Esophagus mucosa (tissue), 1 donor: ENCODE data around the gene HNRNPA2B1. TPM values are rescaled to one million over a fixed set of nuclear protein-coding genes. Genes with fewer than 3 reads are reported as not detected.
"Not testable (repeated sequence)": the region's sequence is repeated elsewhere in the genome, so short reads cannot be mapped to it uniquely, and the experiment has no call there.

Source experiments
- ATAC-seq: fragments of 200-7000 bp; cut with Tn5 transposase; one replicate; pipeline ENCODE4 v1.9.1; 2020
- total RNA-seq: library from RNA; stranded (reverse); gene quantifications from one replicate; pipeline ENCODE4 v1.2.4, GENCODE V29; 2023
- donor health status: DM: yes; HTN: yes; CAD: no.

Gene HNRNPA2B1
- total RNA-seq, 1 donor from 2014 or later: 231 TPM

DNA sequence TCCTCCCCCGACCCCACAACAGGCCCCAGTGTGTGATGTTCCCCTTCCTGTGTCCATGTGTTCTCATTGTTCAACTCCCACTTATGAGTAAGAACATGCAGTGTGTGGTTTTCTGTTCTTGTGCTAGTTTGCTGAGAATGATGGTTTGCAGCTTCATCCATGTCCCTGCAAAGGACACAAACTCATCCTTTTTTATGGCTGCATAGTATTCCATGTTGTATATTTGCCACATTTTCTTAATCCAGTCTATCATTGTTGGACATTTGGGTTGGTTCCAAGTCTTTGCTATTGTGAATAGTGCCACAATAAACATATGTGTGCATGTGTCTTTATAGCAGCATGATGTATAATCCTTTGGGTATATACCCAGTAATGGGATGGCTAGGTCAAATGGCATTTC is 36.7 kb downstream of the HNRNPA2B1 start:
- ATAC-seq: not testable (repeated sequence)

DNA sequence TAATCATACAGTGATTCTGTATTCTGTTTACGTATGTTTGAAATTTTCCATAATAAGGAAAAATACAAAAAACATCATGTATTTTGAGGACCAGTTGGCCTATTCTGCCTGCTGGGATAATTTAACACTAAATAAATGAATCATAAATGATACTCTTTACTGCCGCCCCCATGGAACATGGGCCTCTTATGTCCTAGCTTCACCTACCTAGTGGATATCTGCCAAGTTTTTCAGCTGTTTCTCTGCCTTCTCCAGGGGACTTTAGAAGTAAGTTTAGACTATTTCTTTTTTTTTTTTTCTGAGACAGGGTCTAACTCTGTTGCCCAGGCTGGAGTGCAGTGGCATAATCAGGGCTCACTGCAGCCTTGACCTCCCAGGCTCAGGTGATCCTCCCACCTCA is 38.1 kb downstream of the HNRNPA2B1 start:
- ATAC-seq: no peak

DNA sequence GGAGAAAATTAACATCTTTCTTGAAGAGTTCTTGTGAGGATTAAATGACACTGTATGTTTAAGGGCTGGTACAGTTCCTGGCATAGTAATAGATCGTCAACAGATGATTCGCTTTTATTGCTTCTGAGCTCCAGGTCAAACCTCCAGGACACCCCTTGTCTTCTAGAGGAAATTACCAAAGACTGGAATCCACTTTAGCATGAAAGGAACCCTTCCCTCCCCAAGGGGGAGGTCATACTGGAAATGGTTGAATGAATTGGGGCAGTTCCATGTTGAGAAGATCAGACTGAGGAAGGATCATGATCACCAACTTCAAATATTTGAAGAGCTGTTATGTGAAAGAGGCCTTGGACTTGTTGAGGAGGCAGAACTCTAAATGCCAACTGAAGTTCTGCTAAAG is 39.6 kb downstream of the HNRNPA2B1 start:
- no peak for ATAC-seq

DNA sequence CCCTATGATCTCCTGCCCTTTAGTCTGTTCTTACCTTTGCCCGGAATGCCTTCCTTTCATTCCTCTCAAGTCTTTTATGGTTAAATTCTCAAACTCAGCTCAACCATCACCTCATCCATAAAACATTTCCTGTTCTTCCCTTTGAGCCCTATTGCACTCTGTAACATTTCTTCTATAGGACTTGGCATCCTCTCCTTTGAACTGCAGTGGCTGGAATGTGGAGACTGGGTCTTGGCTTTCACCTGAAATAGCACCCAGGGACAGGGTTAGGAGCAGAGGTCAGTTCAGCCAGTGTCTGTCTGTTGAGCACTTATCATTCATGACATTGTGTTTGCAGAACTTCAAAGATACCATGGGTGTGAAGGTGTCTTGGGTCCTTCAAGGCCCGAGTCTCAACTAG is 41.3 kb downstream of the HNRNPA2B1 start:
- no peak for ATAC-seq

DNA sequence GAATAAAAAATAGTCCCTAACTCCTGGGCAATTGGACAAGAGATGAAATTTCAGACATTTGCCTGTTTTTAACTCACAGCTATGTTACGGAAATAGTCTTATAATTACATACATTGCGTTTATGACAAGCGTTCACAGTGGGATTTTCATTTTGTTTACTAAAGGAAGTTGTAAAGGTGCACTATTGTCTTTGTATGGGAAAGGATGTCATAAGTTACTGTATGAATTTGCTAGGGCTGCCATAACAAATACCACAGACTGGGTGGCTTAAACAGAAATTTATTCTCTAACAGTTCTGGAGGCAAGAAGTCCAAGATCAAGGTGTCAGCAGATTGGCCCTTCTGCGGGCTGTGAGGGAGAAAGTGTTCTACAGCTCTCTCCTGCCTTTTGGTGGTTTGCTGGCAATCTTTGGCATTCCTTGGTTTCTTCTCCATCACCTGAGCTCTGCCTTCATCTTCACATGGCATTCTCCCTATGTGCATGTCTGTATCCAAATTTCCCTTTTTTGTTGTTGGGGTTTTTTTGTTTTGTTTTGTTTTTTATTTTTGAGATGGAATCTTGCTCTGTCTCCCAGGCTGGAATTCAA is 42.9 kb downstream of the HNRNPA2B1 start:
- no peak for ATAC-seq

DNA sequence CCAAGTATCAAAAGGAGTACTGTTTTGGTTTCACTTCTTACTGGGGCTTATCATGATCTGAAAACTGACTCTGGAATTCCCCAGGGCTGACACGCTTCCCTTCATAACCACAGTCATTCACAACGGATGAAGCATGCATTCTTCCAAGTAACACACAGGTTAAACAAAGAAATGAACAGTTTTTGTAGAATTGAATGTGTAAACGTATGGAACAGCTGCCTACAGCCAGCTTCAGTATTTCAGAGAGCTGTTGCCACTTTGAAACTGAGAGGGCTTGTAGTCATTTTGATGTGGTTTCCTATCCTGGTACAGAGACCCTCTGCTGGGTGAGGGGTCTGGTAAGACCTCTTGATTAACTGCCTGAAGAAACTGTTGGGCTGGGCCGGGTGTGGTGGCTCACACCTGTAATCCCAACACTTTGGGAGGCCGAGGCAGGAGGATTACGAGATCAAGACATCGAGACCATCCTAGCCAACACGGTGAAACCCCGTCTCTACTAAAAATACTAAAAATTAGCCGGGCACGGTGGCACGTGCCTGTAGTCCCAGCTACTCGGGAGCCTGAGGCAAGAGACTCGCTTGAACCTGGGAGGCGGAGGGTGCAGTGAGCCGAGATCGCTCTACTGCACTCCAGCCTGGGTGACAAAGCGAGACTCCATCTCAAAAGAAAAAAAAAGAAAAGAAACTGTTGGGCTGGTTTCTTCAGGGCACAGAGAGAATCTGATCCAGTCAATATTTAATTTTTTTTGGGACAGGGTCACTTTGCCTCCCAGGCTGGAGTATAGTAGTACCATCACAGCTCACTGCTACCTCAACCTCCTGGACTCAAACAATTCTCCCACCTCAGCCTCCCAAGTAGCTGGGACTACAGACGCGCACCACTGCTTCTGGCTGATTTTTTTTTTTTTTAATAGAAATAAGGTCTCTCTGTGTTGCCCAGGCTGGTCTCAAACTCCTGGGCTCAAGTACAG is 43.8 kb downstream of the HNRNPA2B1 start:
- no peak for ATAC-seq

DNA sequence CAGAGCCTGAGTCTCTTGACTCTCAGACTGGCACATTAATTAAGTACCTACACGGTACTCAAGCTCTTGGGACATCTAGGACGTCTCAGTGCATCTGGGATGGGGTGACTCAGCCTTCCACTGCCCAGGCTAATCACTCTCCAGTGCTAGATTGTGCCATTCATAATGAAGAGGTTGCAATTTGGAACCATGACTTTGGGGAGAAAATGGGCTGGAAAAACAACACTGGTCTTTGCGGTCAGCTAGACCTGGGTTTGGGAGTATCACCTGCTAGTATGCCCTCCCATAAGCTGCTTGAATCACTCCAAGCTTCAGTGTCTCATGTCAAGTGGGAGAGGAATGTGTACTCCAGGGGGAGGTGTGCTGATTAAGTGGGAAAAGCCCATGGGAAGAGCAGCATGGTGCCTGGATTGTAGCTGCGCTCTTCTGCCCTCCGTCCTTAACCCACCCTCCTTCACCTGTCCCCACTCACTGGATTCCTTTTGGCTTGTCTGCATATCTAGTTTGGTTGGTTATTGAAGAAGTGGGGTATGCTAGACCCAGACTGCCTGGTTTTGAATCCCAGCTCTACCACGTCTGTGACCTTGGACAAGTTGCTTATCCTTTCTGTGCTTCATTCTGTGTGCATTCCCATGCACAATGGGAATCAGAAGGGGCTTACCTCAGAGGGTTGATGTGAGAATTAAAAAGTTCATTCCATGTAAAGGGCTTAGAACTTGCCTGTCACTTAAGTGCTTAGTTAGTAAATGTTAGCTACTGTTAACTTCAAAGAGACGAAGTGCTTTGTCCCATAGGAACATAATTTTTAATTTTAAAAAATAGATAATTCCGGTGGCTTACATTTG is 44.8 kb downstream of the HNRNPA2B1 start:
- peak; percentile 32 for ATAC-seq

DNA sequence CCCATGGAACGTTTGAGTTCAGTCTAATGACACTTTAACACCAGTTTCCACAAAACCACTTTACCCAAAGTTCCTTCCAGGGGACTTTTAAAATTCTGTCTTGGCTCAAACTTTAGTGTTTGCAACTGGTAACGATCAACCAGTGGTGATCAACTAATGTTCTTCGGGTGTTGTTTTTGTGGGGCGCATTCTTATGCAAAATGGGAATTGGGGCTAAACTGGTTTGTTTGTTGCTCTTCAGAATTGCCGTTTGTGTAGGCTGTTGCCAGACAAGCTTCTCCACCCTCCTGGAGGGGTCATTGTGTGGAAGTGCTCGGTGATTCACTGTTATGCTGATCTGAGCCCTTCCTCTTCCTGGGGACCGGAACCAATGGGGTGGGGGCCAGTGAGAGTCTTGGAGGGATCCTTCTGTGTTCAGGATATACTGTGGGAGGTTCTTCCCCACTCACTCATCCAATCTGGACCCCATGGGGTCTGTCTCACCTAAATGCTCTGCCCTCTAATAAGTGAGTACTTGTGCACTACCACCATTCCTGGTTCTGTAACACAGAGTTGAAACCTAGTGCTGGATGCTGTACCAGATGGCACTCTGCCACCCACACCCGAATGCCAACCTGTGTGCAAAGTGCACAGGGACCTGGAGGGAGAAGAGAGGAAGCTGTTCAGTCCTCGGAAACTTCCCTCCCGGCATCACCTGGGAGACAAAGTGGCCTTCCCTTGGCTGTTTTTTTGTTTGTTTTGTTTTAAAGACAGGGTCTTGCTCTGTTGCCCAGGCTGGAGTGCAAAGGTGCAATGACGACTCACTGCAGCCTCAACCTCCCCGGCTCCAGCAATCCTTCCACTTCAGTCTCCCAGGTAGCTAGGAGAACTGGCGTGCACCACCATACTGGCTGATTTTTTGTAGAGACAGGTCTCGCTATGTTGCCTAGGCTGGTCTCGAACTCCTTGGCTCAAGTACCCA is 46.4 kb downstream of the HNRNPA2B1 start:
- ATAC-seq: peak; percentile 55

DNA sequence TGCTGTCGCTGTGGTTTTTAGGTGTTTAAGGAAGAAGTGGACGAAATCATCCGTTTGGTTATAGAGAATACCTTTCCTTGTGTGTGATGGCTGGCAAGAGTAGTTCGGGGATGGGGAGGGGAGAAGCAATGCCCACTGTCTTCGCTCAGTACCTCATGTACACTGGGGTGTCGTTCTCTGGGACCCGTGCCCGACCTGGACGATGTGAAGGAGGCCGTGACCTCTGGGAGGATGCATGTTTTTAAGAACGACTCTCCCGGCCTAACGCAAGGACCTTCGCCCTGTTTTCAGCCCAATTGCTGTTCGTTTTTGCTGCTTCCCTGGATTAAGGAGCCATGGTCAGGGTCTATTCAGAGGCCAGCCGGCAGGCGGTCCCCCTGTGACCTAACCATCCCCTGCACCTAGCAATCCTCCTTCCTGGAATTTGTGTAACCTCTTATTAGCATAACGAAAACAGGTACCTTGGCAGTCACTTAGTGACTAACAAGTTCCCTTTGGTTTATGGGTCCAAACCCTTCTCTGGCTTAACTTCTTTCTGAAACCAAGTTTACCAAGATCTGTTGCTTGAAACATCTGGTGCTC is 47.2 kb downstream of the HNRNPA2B1 start:
- ATAC-seq: no peak

DNA sequence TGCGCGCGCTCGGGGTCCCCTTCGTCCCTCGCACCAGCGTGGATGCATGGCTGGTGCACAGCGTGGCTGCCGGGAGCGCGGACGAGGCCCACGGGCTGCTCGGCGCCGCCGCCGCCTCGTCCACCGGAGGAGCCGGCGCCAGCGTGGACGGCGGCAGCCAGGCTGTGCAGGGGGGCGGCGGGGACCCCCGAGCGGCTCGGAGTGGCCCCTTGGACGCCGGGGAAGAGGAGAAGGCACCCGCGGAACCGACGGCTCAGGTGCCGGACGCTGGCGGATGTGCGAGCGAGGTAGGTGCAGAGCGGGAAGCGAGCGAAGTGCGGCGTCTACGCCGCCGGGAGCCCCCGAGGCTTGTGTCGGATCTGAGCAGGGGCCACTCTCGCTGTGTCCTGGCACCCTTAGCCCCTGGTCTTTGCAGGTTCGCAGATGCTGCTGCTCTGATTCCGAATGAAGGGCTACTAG is 47.7 kb downstream of the HNRNPA2B1 start:
- peak; percentile 20 for ATAC-seq

DNA sequence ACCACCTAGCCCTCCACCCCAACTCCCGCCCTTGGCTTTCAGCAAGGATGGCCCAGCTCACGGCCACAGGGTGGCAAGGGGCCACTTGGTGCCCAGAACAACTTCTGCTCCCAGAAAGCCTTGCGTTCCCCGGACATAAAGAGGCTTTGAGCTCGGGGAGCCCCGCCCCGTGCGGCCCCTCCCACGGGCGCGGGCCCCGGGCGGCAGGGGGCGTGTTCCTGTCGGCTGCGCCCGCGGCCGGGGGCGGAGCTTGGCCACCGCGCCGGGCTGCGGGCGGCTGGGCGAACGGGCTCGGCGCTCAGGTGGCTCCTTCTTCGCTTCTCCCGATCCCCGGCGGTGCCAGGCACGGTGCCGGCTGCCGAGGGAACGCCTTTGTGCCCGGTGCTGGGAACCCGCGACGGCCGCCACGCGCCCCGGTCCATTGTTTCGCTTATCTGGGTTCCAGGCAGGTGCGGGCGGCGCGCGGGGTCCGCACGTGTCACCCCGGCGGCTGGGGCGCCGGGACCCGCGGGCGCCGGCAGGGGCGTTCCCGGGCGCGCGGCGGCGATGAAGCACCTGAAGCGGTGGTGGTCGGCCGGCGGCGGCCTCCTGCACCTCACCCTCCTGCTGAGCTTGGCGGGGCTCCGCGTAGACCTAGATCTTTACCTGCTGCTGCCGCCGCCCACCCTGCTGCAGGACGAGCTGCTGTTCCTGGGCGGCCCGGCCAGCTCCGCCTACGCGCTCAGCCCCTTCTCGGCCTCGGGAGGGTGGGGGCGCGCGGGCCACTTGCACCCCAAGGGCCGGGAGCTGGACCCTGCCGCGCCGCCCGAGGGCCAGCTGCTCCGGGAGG is 48.4 kb downstream of the HNRNPA2B1 start, which contains the start of gene NFE2L3:
Gene NFE2L3, plus strand, starts transcription at position 246 of the 829 bp plus-strand sequence. Its CDS starts 301 bp downstream, at position 547.
- peak; percentile 86 for ATAC-seq

DNA sequence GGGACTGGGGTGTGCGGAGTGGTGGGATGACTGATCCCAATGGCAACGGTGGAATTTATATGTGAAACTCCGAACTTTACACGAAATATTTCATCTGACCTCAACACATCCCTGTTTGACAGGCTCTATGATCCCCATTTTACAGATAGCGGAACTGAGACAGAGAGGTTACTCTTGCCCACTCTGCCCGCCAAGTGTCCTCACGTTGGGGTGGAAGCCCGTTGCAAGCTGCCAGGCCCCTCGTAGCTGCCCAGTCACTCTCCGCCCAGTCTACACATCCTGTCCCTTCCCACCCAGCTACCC is 48.9 kb downstream of the HNRNPA2B1 start:
- no peak for ATAC-seq

DNA sequence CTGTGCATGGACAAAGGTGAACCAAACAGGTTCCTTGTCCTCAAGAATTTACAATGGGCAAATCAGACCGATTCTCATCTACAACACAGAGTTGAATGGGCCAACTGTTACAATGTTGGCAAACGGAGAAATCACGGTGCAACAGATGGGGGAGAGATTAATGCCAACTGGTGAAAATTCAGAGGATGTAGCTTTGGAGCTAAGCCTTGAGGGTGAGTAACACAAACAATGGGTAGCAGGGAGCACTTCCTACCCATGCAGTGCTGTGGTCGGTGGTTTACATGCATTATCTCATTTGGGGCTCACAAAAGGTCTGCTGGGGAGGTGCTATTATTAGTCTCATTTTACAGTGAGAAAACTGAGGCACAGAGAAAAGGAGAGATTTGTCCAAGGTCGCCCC is 49.5 kb downstream of the HNRNPA2B1 start:
- ATAC-seq: no peak

DNA sequence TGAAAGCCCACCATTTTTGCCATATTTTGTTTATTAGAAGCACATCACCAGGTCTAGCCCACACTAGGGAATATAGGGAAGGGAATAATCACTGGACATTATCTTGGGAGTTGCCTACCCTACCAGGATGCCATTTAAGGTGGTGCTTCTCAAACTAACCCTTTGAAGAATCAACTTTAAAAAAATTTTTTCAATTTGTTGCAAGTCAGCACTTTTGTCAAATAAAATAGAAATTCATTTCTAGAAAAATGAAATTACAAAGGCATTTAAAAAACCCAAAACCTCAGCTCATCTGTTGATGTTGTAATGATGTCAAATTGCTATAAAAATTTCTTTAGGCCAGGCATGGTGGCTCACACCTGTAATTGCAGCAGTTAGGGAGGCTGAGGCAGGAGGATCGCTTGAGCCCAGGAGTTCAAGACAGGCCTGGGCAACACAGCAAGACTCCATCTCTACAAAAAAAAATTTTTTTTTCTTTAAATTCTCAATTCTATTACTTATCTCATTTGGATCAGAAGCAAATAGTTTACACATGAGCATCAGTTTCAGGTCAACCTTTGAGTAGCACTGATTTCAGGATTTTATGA is 51.1 kb downstream of the HNRNPA2B1 start:
- no peak for ATAC-seq

DNA sequence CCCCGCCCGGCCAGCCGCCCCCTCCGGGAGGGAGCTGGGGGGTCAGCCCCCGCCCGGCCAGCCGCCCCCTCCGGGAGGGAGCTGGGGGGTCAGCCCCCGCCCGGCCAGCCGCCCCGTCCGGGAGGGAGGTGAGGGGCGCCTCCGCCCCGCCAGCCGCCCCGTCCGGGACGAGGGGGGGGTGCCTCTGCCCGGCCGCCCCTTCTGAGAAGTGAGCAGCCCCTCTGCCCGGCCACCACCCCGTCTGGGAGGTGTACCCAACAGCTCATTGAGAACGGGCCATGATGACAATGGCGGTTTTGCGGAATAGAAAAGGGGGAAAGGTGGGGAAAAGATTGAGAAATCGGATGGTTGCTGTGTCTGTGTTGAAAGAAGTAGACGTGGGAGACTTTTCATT is 52.2 kb downstream of the HNRNPA2B1 start:
- ATAC-seq: not testable (repeated sequence)

DNA sequence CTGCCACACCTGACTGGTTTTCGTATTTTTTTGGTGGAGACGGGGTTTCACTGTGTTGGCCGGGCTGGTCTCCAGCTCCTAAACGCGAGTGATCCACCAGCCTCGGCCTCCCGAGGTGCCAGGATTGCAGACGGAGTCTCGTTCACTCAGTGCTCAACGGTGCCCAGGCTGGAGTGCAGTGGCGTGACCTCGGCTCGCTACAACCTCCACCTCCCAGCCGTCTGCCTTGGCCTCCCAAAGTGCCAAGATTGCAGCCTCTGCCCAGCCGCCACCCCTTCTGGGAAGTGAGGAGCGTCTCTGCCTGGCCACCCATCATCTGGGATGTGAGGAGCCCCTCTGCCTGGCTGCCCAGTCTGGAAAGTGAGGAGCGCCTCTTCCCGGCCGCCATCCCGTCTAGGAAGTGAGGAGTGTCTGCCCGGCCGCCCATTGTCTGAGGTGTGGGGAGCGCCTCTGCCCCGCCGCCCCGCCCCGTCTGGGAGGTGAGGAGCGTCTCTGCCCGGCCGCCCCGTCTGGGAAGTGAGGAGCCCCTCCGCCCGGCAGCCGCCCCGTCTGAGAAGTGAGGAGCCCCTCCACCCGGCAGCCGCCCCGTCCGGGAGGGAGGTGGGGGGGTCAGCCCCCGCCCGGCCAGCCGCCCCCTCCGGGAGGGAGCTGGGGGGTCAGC is 52.8 kb downstream of the HNRNPA2B1 start:
- not testable (repeated sequence) for ATAC-seq

DNA sequence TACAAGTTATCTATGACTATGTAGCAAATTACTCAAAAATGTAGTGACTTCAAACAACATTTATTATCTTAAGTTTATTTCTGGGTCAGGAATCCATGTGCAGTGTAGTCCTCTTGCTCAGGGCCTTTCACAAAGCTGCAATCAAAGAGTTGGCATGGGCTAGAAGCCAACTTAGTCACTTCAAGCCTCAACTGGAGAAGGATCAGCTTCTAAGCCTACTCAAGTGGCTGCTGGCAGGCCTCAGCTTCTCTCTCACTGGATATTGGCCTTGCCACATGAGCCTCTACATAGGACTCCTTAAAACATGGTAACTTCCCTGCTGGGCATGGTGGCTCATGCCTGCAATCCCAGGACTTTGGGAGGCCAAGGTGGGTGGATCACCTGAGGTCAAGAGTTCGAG is 53.5 kb downstream of the HNRNPA2B1 start:
- peak; percentile 88 for ATAC-seq

DNA sequence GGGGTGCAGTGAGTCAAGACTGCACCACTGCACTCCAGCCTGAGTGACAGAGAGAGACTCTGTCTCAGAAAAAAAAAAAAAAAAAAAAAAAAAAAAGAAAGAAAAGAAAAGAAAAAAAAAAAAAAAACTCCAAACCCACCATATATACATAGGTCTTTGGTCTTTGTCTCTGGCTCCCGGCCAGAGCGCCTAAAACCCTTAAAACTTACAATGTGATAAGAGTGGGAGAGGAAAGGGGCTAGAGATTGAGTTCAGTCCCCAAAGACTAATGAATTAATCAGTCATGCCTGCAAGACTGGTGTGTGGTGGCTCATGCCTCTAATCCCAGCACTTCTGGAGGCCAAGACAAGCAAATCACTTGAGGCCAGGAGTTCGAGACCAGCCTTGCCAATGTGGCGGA is 55.3 kb downstream of the HNRNPA2B1 start:
- no peak for ATAC-seq
